Thyroid gland (tissue), 4 donors: ENCODE measurements around the gene POU2AF3.

Experiments used
- POLR2A ChIP-seq, 2 donors: fragments of 450-650 bp; IDR thresholded peaks; one replicate each; pipeline ENCODE4 v1.6.1; 2017; ENCODE audit warnings: antibody characterized with exemption in 2 of 2, mild to moderate bottlenecking in 2 of 2, moderate library complexity in 1 of 2
- TF ChIP-seq, protein P1 (sequence below), 6 experiments: fragments of 200-600 bp in 3 of 6; fragments of 450-650 bp in 3 of 6; sonication (generic) in 3 of 6; IDR thresholded peaks; one replicate each; pipeline ENCODE4 v1.5.1; 2016 to 2019; ENCODE audit warnings: antibody characterized with exemption in 6 of 6, mild to moderate bottlenecking in 2 of 6, inconsistent platforms in 1 of 6, moderate library complexity in 1 of 6

DNA sequence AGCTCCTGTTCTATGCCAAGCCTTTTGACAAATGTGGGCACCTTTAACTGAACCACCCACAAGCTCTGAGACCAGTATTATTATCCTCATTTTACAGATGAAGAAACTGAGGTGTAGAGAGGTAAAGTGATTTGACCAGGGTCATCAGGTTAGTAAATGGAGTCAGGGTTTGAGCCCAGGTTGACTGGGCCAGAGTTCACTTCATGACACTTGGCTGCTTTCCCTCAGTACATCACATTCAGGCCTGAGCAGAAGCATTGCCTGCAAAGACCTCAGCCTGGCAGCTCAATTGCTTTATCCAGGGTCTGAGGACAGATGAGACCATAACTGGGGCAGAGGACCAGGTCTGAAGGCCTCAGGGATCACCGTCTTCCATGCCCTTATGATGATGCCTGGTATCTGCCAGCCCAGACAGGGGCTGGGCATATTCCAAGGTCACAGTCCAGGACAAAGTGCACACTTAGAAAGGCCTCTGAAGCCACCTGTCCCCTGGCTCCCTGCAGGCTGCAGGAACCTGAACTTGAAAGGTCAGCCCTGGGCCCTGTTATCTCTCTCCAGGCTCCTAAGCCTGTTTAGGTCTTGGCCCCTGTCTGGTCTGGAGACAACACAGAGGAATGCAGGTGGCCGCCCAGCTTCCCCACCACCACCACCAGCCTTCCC, 32.0 kb downstream of the POU2AF3 start:
- TF ChIP-seq, protein P1, sequence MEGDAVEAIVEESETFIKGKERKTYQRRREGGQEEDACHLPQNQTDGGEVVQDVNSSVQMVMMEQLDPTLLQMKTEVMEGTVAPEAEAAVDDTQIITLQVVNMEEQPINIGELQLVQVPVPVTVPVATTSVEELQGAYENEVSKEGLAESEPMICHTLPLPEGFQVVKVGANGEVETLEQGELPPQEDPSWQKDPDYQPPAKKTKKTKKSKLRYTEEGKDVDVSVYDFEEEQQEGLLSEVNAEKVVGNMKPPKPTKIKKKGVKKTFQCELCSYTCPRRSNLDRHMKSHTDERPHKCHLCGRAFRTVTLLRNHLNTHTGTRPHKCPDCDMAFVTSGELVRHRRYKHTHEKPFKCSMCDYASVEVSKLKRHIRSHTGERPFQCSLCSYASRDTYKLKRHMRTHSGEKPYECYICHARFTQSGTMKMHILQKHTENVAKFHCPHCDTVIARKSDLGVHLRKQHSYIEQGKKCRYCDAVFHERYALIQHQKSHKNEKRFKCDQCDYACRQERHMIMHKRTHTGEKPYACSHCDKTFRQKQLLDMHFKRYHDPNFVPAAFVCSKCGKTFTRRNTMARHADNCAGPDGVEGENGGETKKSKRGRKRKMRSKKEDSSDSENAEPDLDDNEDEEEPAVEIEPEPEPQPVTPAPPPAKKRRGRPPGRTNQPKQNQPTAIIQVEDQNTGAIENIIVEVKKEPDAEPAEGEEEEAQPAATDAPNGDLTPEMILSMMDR (IDR thresholded peaks at IDR 0.05): no peak
- no peak for TF ChIP-seq POLR2A (IDR thresholded peaks at IDR 0.05)
